ENCODE measurements around the gene RPL37.
"Not testable (repeated sequence)": the region's sequence is repeated elsewhere in the genome, so short reads cannot be mapped to it uniquely, and the experiment has no call there.

The RPL37 gene

GRCh38 chr5:40798012-40798800, 36.8 kb downstream of the RPL37 start, which contains the start of gene PRKAA1:
TSS of gene PRKAA1 (minus strand) at chr5:40798374. CDS start at chr5:40798189, 185 bp downstream.
- H3K4me1 ChIP-seq (ENCODE audit: insufficient read depth, low read length), result peaks cover 24% of the 10 kb centered on the region
- peak within 1 kb of the TSS; percentile 99 for H2AFZ ChIP-seq (ENCODE audit: low read depth, low read length)
- H3K36me3 ChIP-seq (ENCODE audit: insufficient read depth, low read length), result peaks cover 3% of the 10 kb centered on the region
- no peaks in the 10 kb centered on the region for H3K27me3 ChIP-seq (ENCODE audit: insufficient read depth, low read length)
- H3K9me3 ChIP-seq (ENCODE audit: low read length), result no peaks in the 10 kb centered on the region
- H3K4me3 ChIP-seq (ENCODE audit: low read length), result peak within 1 kb of the TSS; percentile 95

- no peaks in the 10 kb centered on the region for H3K27me3 ChIP-seq (ENCODE audit: insufficient read depth, low read length)
- H3K9me3 ChIP-seq (ENCODE audit: low read length), result no peaks in the 10 kb centered on the region
- H3K4me1 ChIP-seq (ENCODE audit: insufficient read depth, low read length), result peaks cover 24% of the 10 kb centered on the region
- peak overlapping the region; percentile 95 for H3K4me3 ChIP-seq (ENCODE audit: low read length)
- peaks cover 3% of the 10 kb centered on the region for H3K36me3 ChIP-seq (ENCODE audit: insufficient read depth, low read length)
- H2AFZ ChIP-seq (ENCODE audit: low read depth, low read length), result peak overlapping the region; percentile 51
Measured at GRCh38 chr5:40797273-40798011, 37.6 kb downstream of the RPL37 start.

GRCh38 chr5:40796487-40796889, 38.5 kb downstream of the RPL37 start:
- Histone ChIP-seq H2AFZ (ENCODE audit: low read depth, low read length) (no peak overlapping the region), H3K9me3 (ENCODE audit: low read length) (no peaks in the 10 kb centered on the region), H3K36me3 (ENCODE audit: insufficient read depth, low read length) (peaks cover 3% of the 10 kb centered on the region), H3K4me3 (ENCODE audit: low read length) (peak overlapping the region; percentile 95), H3K27me3 (ENCODE audit: insufficient read depth, low read length) (no peaks in the 10 kb centered on the region), H3K4me1 (ENCODE audit: insufficient read depth, low read length) (peaks cover 24% of the 10 kb centered on the region)

- H2AFZ ChIP-seq (ENCODE audit: low read depth, low read length); H3K4me3 ChIP-seq (ENCODE audit: low read length); H3K36me3 ChIP-seq (ENCODE audit: insufficient read depth, low read length); H3K27me3 ChIP-seq (ENCODE audit: insufficient read depth, low read length); H3K9me3 ChIP-seq (ENCODE audit: low read length): not testable (repeated sequence)
- peaks cover 24% of the 10 kb centered on the region for H3K4me1 ChIP-seq (ENCODE audit: insufficient read depth, low read length)
Measured at GRCh38 chr5:40794877-40795276, 40.1 kb downstream of the RPL37 start.

- not testable (repeated sequence) for H3K36me3 ChIP-seq (ENCODE audit: insufficient read depth, low read length); H3K4me3 ChIP-seq (ENCODE audit: low read length); H3K9me3 ChIP-seq (ENCODE audit: low read length); H3K27me3 ChIP-seq (ENCODE audit: insufficient read depth, low read length); H2AFZ ChIP-seq (ENCODE audit: low read depth, low read length)
- peaks cover 19% of the 10 kb centered on the region for H3K4me1 ChIP-seq (ENCODE audit: insufficient read depth, low read length)
Measured at GRCh38 chr5:40794340-40794739, 40.7 kb downstream of the RPL37 start.

GRCh38 chr5:40792691-40793090, 42.3 kb downstream of the RPL37 start:
- not testable (repeated sequence) for H3K36me3 ChIP-seq (ENCODE audit: insufficient read depth, low read length); H3K4me1 ChIP-seq (ENCODE audit: insufficient read depth, low read length); H3K27me3 ChIP-seq (ENCODE audit: insufficient read depth, low read length); H3K4me3 ChIP-seq (ENCODE audit: low read length); H2AFZ ChIP-seq (ENCODE audit: low read depth, low read length); H3K9me3 ChIP-seq (ENCODE audit: low read length)

GRCh38 chr5:40791715-40792139, 43.3 kb downstream of the RPL37 start:
- Histone ChIP-seq H3K36me3 (ENCODE audit: insufficient read depth, low read length) (peaks cover 3% of the 10 kb centered on the region), H3K4me3 (ENCODE audit: low read length) (no peak overlapping the region), H3K9me3 (ENCODE audit: low read length) (peaks cover 7% of the 10 kb centered on the region), H2AFZ (ENCODE audit: low read depth, low read length) (no peak overlapping the region), H3K27me3 (ENCODE audit: insufficient read depth, low read length) (no peaks in the 10 kb centered on the region), H3K4me1 (ENCODE audit: insufficient read depth, low read length) (peaks cover 6% of the 10 kb centered on the region)

GRCh38 chr5:40790947-40791593, 44.0 kb downstream of the RPL37 start:
- Histone ChIP-seq H3K9me3 (ENCODE audit: low read length) (peaks cover 8% of the 10 kb centered on the region), H2AFZ (ENCODE audit: low read depth, low read length) (no peak overlapping the region), H3K27me3 (ENCODE audit: insufficient read depth, low read length) (no peaks in the 10 kb centered on the region), H3K36me3 (ENCODE audit: insufficient read depth, low read length) (peaks cover 3% of the 10 kb centered on the region), H3K4me3 (ENCODE audit: low read length) (no peak overlapping the region), H3K4me1 (ENCODE audit: insufficient read depth, low read length) (no peaks in the 10 kb centered on the region)

GRCh38 chr5:40788941-40789340, 46.1 kb downstream of the RPL37 start:
- not testable (repeated sequence) for H2AFZ ChIP-seq (ENCODE audit: low read depth, low read length); H3K36me3 ChIP-seq (ENCODE audit: insufficient read depth, low read length); H3K4me3 ChIP-seq (ENCODE audit: low read length); H3K9me3 ChIP-seq (ENCODE audit: low read length); H3K27me3 ChIP-seq (ENCODE audit: insufficient read depth, low read length); H3K4me1 ChIP-seq (ENCODE audit: insufficient read depth, low read length)

- Histone ChIP-seq H3K36me3 (ENCODE audit: insufficient read depth, low read length) (no peaks in the 10 kb centered on the region), H3K9me3 (ENCODE audit: low read length) (peaks cover 8% of the 10 kb centered on the region), H3K27me3 (ENCODE audit: insufficient read depth, low read length) (no peaks in the 10 kb centered on the region), H2AFZ (ENCODE audit: low read depth, low read length) (no peak overlapping the region), H3K4me3 (ENCODE audit: low read length) (no peak overlapping the region), H3K4me1 (ENCODE audit: insufficient read depth, low read length) (no peaks in the 10 kb centered on the region)
Measured at GRCh38 chr5:40787986-40788385, 47.0 kb downstream of the RPL37 start.

GRCh38 chr5:40786664-40787063, 48.4 kb downstream of the RPL37 start:
- not testable (repeated sequence) for H2AFZ ChIP-seq (ENCODE audit: low read depth, low read length); H3K9me3 ChIP-seq (ENCODE audit: low read length); H3K36me3 ChIP-seq (ENCODE audit: insufficient read depth, low read length); H3K27me3 ChIP-seq (ENCODE audit: insufficient read depth, low read length); H3K4me3 ChIP-seq (ENCODE audit: low read length); H3K4me1 ChIP-seq (ENCODE audit: insufficient read depth, low read length)

- Histone ChIP-seq H2AFZ (ENCODE audit: low read depth, low read length) (no peak overlapping the region), H3K4me3 (ENCODE audit: low read length) (no peak overlapping the region), H3K4me1 (ENCODE audit: insufficient read depth, low read length) (no peaks in the 10 kb centered on the region)
Measured at GRCh38 chr5:40784916-40785315, 50.1 kb downstream of the RPL37 start.

GRCh38 chr5:40784027-40784653, 50.9 kb downstream of the RPL37 start:
- Histone ChIP-seq H3K36me3 (ENCODE audit: insufficient read depth, low read length) (no peaks in the 10 kb centered on the region), H3K4me3 (ENCODE audit: low read length) (no peak overlapping the region), H3K9me3 (ENCODE audit: low read length) (peaks cover 8% of the 10 kb centered on the region), H3K27me3 (ENCODE audit: insufficient read depth, low read length) (no peaks in the 10 kb centered on the region), H2AFZ (ENCODE audit: low read depth, low read length) (no peak overlapping the region), H3K4me1 (ENCODE audit: insufficient read depth, low read length) (no peaks in the 10 kb centered on the region)

More at GRCh38 chr5:40784916-40785315, 50.1 kb downstream of the RPL37 start:
- Histone ChIP-seq H3K9me3 (ENCODE audit: low read length) (peaks cover 8% of the 10 kb centered on the region), H3K36me3 (ENCODE audit: insufficient read depth, low read length) (no peaks in the 10 kb centered on the region), H3K27me3 (ENCODE audit: insufficient read depth, low read length) (no peaks in the 10 kb centered on the region)

All from neuron (in vitro differentiated cells).